HG02840 (cell line): Measurements from ENCODE around the gene DCAF8.

Source experiments
- ATAC-seq: cut with Tn5 transposase; IDR thresholded peaks from one replicate; pipeline ENCODE4 v1.9.1; 2021; ENCODE audit warnings: mild to moderate bottlenecking, moderate library complexity, moderate number of reproducible peaks; ENCODE audit not compliant: unreplicated experiment, low FRiP score

The DCAF8 gene

GRCh38 chr1:160264795-160265307 lies 2.5 kb upstream of the DCAF8 start:
- ATAC-seq, result no peak

- no peak for ATAC-seq
These were observed 825 bp downstream of the DCAF8 start for GRCh38 chr1:160261556-160261892.

GRCh38 chr1:160260406-160261382 lies 1.7 kb downstream of the DCAF8 start:
- no peak for ATAC-seq

GRCh38 chr1:160258177-160258798 lies 4.1 kb downstream of the DCAF8 start:
- no peak for ATAC-seq

- no peak for ATAC-seq
These were observed 4.8 kb downstream of the DCAF8 start for GRCh38 chr1:160257411-160258015.

GRCh38 chr1:160256396-160257046 lies 5.8 kb downstream of the DCAF8 start:
- ATAC-seq, result no peak

GRCh38 chr1:160255781-160256300 lies 6.5 kb downstream of the DCAF8 start:
- ATAC-seq, result no peak

GRCh38 chr1:160251687-160252526 lies 10.4 kb downstream of the DCAF8 start:
- no peak for ATAC-seq

GRCh38 chr1:160251011-160251410 lies 11.3 kb downstream of the DCAF8 start:
- ATAC-seq, result no peak

- ATAC-seq, result no peak
These were observed 15.3 kb downstream of the DCAF8 start for GRCh38 chr1:160247053-160247452.

GRCh38 chr1:160245434-160245833 lies 16.9 kb downstream of the DCAF8 start:
- no peak for ATAC-seq

GRCh38 chr1:160244209-160244608 lies 18.1 kb downstream of the DCAF8 start:
- no peak for ATAC-seq

GRCh38 chr1:160243767-160244166 lies 18.6 kb downstream of the DCAF8 start:
- ATAC-seq, result no peak

- no peak for ATAC-seq
These were observed 22.6 kb downstream of the DCAF8 start for GRCh38 chr1:160239582-160240299.

- ATAC-seq, result no peak
These were observed 23.9 kb downstream of the DCAF8 start for GRCh38 chr1:160238408-160238807.

- ATAC-seq, result no peak
These were observed 24.8 kb downstream of the DCAF8 start for GRCh38 chr1:160237558-160237957.

GRCh38 chr1:160236806-160237205 lies 25.5 kb downstream of the DCAF8 start:
- no peak for ATAC-seq

GRCh38 chr1:160232911-160233310 lies 29.4 kb downstream of the DCAF8 start:
- ATAC-seq, result no peak

GRCh38 chr1:160228431-160228830 lies 33.9 kb downstream of the DCAF8 start:
- no peak for ATAC-seq
